HCT116 (cell line): ENCODE measurements around the gene CLDN3. TPM values are rescaled to one million over a fixed set of nuclear protein-coding genes. Genes with fewer than 3 reads are reported as not detected.

Source experiments
- ATAC-seq: fragments of 200-7000 bp; cut with Tn5 transposase; 2 replicates; pipeline ENCODE4 v1.9.1; 2020; ENCODE audit warnings: mild to moderate bottlenecking, moderate library complexity
- BruUV-seq: library from RNA; stranded (reverse); fragments of 400-500 nt; replicated peaks from 2 replicates; lab custom pipeline; 2021; lab: Mats Ljungman, UMichigan
- CTCF ChIA-PET: fragments of 300-600 bp; sonication (Branson Sonifier 250); formaldehyde crosslinking; loops from one replicate; lab custom pipeline; 2021; ENCODE audit warnings: antibody characterized with exemption; lab: Charles Lee
- POLR2A ChIA-PET: fragments of 300-600, 350-600 bp; sonication (Branson Sonifier 250); formaldehyde crosslinking; loops from one replicate; lab custom pipeline; 2021; ENCODE audit warnings: antibody characterized with exemption; lab: Charles Lee
- RAD21 ChIA-PET, 2 experiments: fragments of 300-600 bp; sonication (Branson Sonifier 250); formaldehyde crosslinking; loops; one replicate each; lab custom pipeline; 2023; ENCODE audit warnings: low total read pairs in 2 of 2; ENCODE audit not compliant: uncharacterized antibody in 2 of 2, unreplicated experiment in 2 of 2, low non-redundant PET in 1 of 2; lab: Charles Lee
- DNase-seq: peaks from one replicate; pipeline ENCODE4 v3.0.0-alpha.2; 2010; ENCODE audit warnings: low read depth, low spot score
- H2AFZ ChIP-seq: fragments of 200-600 bp; shearing (Covaris generic), sonication (generic); 2 replicates; pipeline ENCODE4 v1.6.1; 2017; ENCODE audit warnings: low read depth, mixed run types, mixed read lengths, antibody characterized with exemption, low read length; ENCODE audit not compliant: poor library complexity, severe bottlenecking
- H3K27ac ChIP-seq: 2 replicates; pipeline ENCODE4 v1.5.1; 2012; ENCODE audit warnings: low read depth, low read length
- H3K27me3 ChIP-seq: fragments of 200-600 bp; sonication (generic); 2 replicates; pipeline ENCODE4 v1.6.1; 2016; ENCODE audit warnings: mixed run types, low read length, mixed read lengths; ENCODE audit not compliant: insufficient read depth
- H3K36me3 ChIP-seq, 2 experiments: fragments of 200-500 bp in 1 of 2; fragments of 200-600 bp in 1 of 2; sonication (Bioruptor generic) in 1 of 2; sonication (generic) in 1 of 2; 2 replicates each; pipeline versions ENCODE4 v1.5.1 to v1.6.1; 2014 to 2016; ENCODE audit warnings: low read length in 2 of 2, inconsistent platforms in 1 of 2, mixed read lengths in 1 of 2, mixed run types in 1 of 2; ENCODE audit not compliant: insufficient read depth in 2 of 2, control insufficient read depth in 1 of 2
- H3K4me1 ChIP-seq, 2 experiments: fragments of 200-600 bp in 1 of 2; sonication (generic) in 1 of 2; 2 replicates each; pipeline versions ENCODE4 v1.5.1 to v1.6.1; 2012 to 2017; ENCODE audit warnings: low read length in 2 of 2, inconsistent platforms in 1 of 2, mild to moderate bottlenecking in 1 of 2, mixed read lengths in 1 of 2, mixed run types in 1 of 2, moderate library complexity in 1 of 2; ENCODE audit not compliant: insufficient read depth in 2 of 2, control insufficient read depth in 1 of 2
- H3K4me2 ChIP-seq: fragments of 200-600 bp; sonication (generic); 2 replicates; pipeline ENCODE4 v1.6.1; 2017; ENCODE audit warnings: mixed run types, low read length, mixed read lengths
- H3K4me3 ChIP-seq, 2 experiments: fragments of 200-600 bp in 1 of 2; sonication (generic) in 1 of 2; replicated peaks in 1 of 2; 2 replicates each; pipeline ENCODE4 v1.5.1; 2011 to 2016; ENCODE audit warnings: low read length in 2 of 2, control low read depth in 1 of 2, low read depth in 1 of 2, mild to moderate bottlenecking in 1 of 2, mixed read lengths in 1 of 2, mixed run types in 1 of 2
- H3K79me2 ChIP-seq: fragments of 200-600 bp; sonication (generic); 2 replicates; pipeline ENCODE4 v1.6.1; 2017; ENCODE audit warnings: mild to moderate bottlenecking, mixed run types, low read length, moderate library complexity, mixed read lengths; ENCODE audit not compliant: insufficient read depth
- H3K9ac ChIP-seq: fragments of 200-600 bp; sonication (generic); 2 replicates; pipeline ENCODE4 v1.6.1; 2016; ENCODE audit warnings: low read length, mixed read lengths
- H3K9me2 ChIP-seq: fragments of 200-600 bp; sonication (generic), shearing (Covaris generic); 2 replicates; pipeline ENCODE4 v1.6.1; 2017; ENCODE audit warnings: mixed run types, mild to moderate bottlenecking, moderate library complexity; ENCODE audit not compliant: insufficient read depth
- H3K9me3 ChIP-seq, 2 experiments: fragments of 200-500 bp in 1 of 2; fragments of 200-600 bp in 1 of 2; sonication (Bioruptor generic) in 1 of 2; sonication (generic) in 1 of 2; 2 replicates each; pipeline ENCODE4 v1.6.1; 2014 to 2017; ENCODE audit warnings: low read length in 2 of 2, mixed read lengths in 2 of 2, inconsistent platforms in 1 of 2, low read depth in 1 of 2, mild to moderate bottlenecking in 1 of 2, mixed run types in 1 of 2, moderate library complexity in 1 of 2; ENCODE audit not compliant: control insufficient read depth in 1 of 2, insufficient read depth in 1 of 2
- H4K20me1 ChIP-seq: fragments of 200-600 bp; sonication (generic), shearing (Covaris generic); 2 replicates; pipeline ENCODE4 v1.6.1; 2017; ENCODE audit warnings: mixed run types, mild to moderate bottlenecking, moderate library complexity; ENCODE audit not compliant: insufficient read depth
- EGR1 ChIP-seq: IDR thresholded peaks from 2 replicates; pipeline ENCODE4 v1.6.1; 2012; ENCODE audit warnings: low read depth
- ELF1 ChIP-seq: IDR thresholded peaks from 2 replicates; pipeline ENCODE4 v1.6.1; 2012; ENCODE audit warnings: low read depth, borderline replicate concordance
- EZH2phosphoT487 ChIP-seq: fragments of 200-600 bp; IDR thresholded peaks from 2 replicates; pipeline ENCODE4 v1.6.1; 2018; ENCODE audit warnings: antibody characterized with exemption, borderline replicate concordance
- FOSL1 ChIP-seq: IDR thresholded peaks from 2 replicates; pipeline ENCODE4 v1.6.1; 2012; ENCODE audit warnings: low read depth
- JUND ChIP-seq: IDR thresholded peaks from 2 replicates; pipeline ENCODE4 v1.6.1; 2012
- RAD21 ChIP-seq: IDR thresholded peaks from 2 replicates; pipeline ENCODE4 v1.6.1; 2012; ENCODE audit warnings: low read depth, mild to moderate bottlenecking
- YY1 ChIP-seq: IDR thresholded peaks from 2 replicates; pipeline ENCODE4 v1.6.1; 2011; ENCODE audit warnings: low read length, low read depth, moderate library complexity, mild to moderate bottlenecking; ENCODE audit not compliant: insufficient replicate concordance; ENCODE audit errors: extremely low read depth
- ZBTB33 ChIP-seq: IDR thresholded peaks from 2 replicates; pipeline ENCODE4 v1.6.1; 2011; ENCODE audit warnings: mild to moderate bottlenecking, low read length, moderate library complexity; ENCODE audit not compliant: insufficient replicate concordance; ENCODE audit errors: extremely low read depth
- ZNF274 ChIP-seq: fragments of 200-500 bp; sonication (Bioruptor generic); IDR thresholded peaks from 2 replicates; pipeline ENCODE4 v1.6.1; 2014; ENCODE audit warnings: mild to moderate bottlenecking, low read depth, low read length, inconsistent platforms
- intact Hi-C: fragments of 100-400 bp; cut with micrococcal nuclease; formaldehyde crosslinking; loops from 2 replicates; pipeline ENCODE4 v1.10.0; 2022
- total RNA-seq: library from RNA; stranded (reverse); gene quantifications from one replicate; pipeline ENCODE4 v1.2.1, GENCODE V29; 2021; ENCODE audit not compliant: unreplicated experiment

The CLDN3 gene
- total RNA-seq, 1 experiment from 2014 or later = 19.2 TPM

GRCh38 chr7:73786588-73786987 lies 16.5 kb upstream of the CLDN3 start (continued):
- TF ChIP-seq ZBTB33 (no peak), ZNF274 (no peak), EGR1 (no peak), FOSL1 (no peak), YY1 (no peak), ELF1 (no peak), EZH2phosphoT487 (no peak)

GRCh38 chr7:73779517-73779916 lies 9.4 kb upstream of the CLDN3 start:
- no peak for TF ChIP-seq JUND
- TF ChIP-seq RAD21 = peak; percentile 19; the same call in 1 of the 2 replicates
- TF ChIP-seq EGR1 = no peak
- Histone ChIP-seq H3K9me3 (no peaks in the 10 kb centered on the region), H3K36me3 (no peaks in the 10 kb centered on the region), H3K79me2 (no peaks in the 10 kb centered on the region), H3K4me1 (peaks cover 8 to 27% of the 10 kb centered on the region in 2 experiments; a peak in 3 of 4 replicates), H3K27ac (no peak overlapping the region), H3K9me2 (no peaks in the 10 kb centered on the region), H2AFZ (no peak overlapping the region), H3K27me3 (no peaks in the 10 kb centered on the region), H3K4me2 (peak overlapping the region; percentile 36; the same call in 1 of the 2 replicates), H3K4me3 (no peak overlapping the region), H3K9ac (no peak overlapping the region; the same call in 1 of the 2 replicates), H4K20me1 (no peaks in the 10 kb centered on the region)
- RAD21 ChIA-PET = no interaction called here
- intact Hi-C loops = no loop called here
- ATAC-seq = no peak
- no TSS peak for BruUV-seq
- CTCF ChIA-PET = no interaction called here
- POLR2A ChIA-PET = no interaction called here
- no peak for DNase-seq
